ENCODE measurements around the gene GOLPH3.

GOLPH3 gene

DNA sequence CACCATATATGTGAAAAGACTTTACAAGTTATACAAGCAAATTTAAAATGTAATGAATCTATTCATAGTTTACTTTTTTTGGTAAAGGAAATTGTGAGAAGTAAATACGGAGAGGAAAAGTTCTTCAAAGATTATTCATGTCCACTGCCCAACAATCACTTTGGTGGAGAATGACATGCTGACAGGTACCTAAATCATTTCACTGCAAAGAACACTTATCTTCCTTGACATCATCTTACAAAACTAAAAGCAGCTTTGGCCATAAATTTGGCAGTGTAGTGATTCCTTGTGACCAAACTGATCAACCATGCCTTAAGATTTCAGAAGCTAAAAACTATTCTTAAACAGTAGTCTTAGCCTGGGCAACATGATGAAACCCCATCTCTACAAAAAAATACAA, 42.5 kb downstream of the GOLPH3 start:
- Histone ChIP-seq H3K36me3 (replicated peaks in 1 of 2; ENCODE audit: control insufficient read depth in 2 of 2, insufficient read depth in 2 of 2, low read length in 2 of 2) (peaks cover 8 to 97% of the 10 kb centered on the region in 2 donors), H3K4me1 (ENCODE audit: control insufficient read depth in 2 of 2, insufficient read depth in 1 of 2, low read depth in 1 of 2, low read length in 2 of 2) (no peaks in the 10 kb centered on the region)

DNA sequence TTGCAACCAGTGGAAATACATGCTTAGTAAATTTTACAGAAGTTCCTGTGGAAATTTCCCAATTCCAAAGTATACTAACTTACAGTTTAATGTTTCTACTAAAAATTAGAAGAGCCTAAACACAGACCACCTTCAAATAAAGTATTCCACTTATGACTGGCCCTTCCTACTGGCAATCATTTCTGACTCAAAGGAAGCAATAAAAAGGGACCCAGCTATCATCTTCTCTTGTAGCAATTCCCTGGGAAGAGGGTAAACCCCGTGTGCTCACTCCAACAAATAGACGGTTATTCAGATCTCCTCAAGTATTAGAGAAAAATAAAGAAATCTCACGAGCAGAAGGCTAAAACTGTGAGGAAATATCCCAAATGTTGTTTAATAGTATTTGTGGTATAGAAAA, 43.3 kb downstream of the GOLPH3 start:
- H2AK5ac ChIP-seq (ENCODE audit: low read depth, low read length), result no peak overlapping the region
- no peaks in the 10 kb centered on the region for H3K27me3 ChIP-seq (ENCODE audit: control insufficient read depth in 3 of 3, insufficient read depth in 3 of 3, low read depth in 1 of 3, low read length in 3 of 3)
- no peak overlapping the region for H3K27ac ChIP-seq (replicated peaks; ENCODE audit: low read length)
- H2BK5ac ChIP-seq (ENCODE audit: low read length), result no peak overlapping the region
- peaks cover 12 to 98% of the 10 kb centered on the region in 2 donors for H3K36me3 ChIP-seq (replicated peaks in 1 of 2; ENCODE audit: control insufficient read depth in 2 of 2, insufficient read depth in 2 of 2, low read length in 2 of 2)
- no peaks in the 10 kb centered on the region for H3K9me3 ChIP-seq (replicated peaks in 1 of 2; ENCODE audit: control insufficient read depth in 2 of 2, insufficient read depth in 1 of 2, low read depth in 1 of 2, low read length in 2 of 2)
- WGBS, 2 donors (ENCODE audit: extremely low coverage in 2 of 2, insufficient read length in 2 of 2, insufficient replicate concordance in 1 of 2), result no CpG with 5 or more reads among the region's 3 CpGs
- H3K23ac ChIP-seq (ENCODE audit: low read depth, low read length, poor library complexity), result no peak overlapping the region
- no peak overlapping the region for H3K4ac ChIP-seq (ENCODE audit: low read length)
- H4K91ac ChIP-seq (ENCODE audit: low read depth, low read length, poor library complexity), result no peak overlapping the region
- H3K4me1 ChIP-seq (ENCODE audit: control insufficient read depth in 2 of 2, insufficient read depth in 1 of 2, low read depth in 1 of 2, low read length in 2 of 2), result no peaks in the 10 kb centered on the region
- H3K4me3 ChIP-seq (ENCODE audit: low read length in 2 of 2), result no peak overlapping the region
- no peak overlapping the region for H3K14ac ChIP-seq (ENCODE audit: low read length)
- H2BK12ac ChIP-seq (ENCODE audit: low read length), result no peak overlapping the region
- H2BK15ac ChIP-seq (ENCODE audit: low read length), result no peak overlapping the region
- DNase-seq (ENCODE audit: low spot score), result no peak
- H3K79me1 ChIP-seq (ENCODE audit: low read depth, low read length), result no peaks in the 10 kb centered on the region
- H3K18ac ChIP-seq (ENCODE audit: low read length), result no peak overlapping the region
- no peak overlapping the region for H3K9ac ChIP-seq (ENCODE audit: low read depth, low read length, poor library complexity)
- H4K8ac ChIP-seq (ENCODE audit: low read depth, low read length), result no peak overlapping the region
- H2BK120ac ChIP-seq (ENCODE audit: low read depth, low read length), result no peak overlapping the region
- no peak overlapping the region for H2AFZ ChIP-seq (ENCODE audit: low read length)
- no peak overlapping the region for H3K4me2 ChIP-seq (ENCODE audit: insufficient read depth, low read length, poor library complexity, severe bottlenecking)

More for the DNA sequence above, 42.5 kb downstream of the GOLPH3 start:
- H2AFZ ChIP-seq (ENCODE audit: low read length), result no peak overlapping the region
- H2BK120ac ChIP-seq (ENCODE audit: low read depth, low read length), result no peak overlapping the region
- no peak overlapping the region for H3K18ac ChIP-seq (ENCODE audit: low read length)
- H3K9me3 ChIP-seq (replicated peaks in 1 of 2; ENCODE audit: control insufficient read depth in 2 of 2, insufficient read depth in 1 of 2, low read depth in 1 of 2, low read length in 2 of 2), result no peaks in the 10 kb centered on the region
- H3K27me3 ChIP-seq (ENCODE audit: control insufficient read depth in 3 of 3, insufficient read depth in 3 of 3, low read depth in 1 of 3, low read length in 3 of 3), result no peaks in the 10 kb centered on the region
- 100% methylated on average over 1 of the region's 1 CpG; no CpG with 5 or more reads in 1 of the 2 donors for WGBS, 2 donors (ENCODE audit: extremely low coverage in 2 of 2, insufficient read length in 2 of 2, insufficient replicate concordance in 1 of 2)
- no peak overlapping the region for H4K8ac ChIP-seq (ENCODE audit: low read depth, low read length)
- no peak overlapping the region for H3K4ac ChIP-seq (ENCODE audit: low read length)
- no peak overlapping the region for H3K23ac ChIP-seq (ENCODE audit: low read depth, low read length, poor library complexity)
- DNase-seq (ENCODE audit: low spot score), result no peak
- H4K91ac ChIP-seq (ENCODE audit: low read depth, low read length, poor library complexity), result no peak overlapping the region
- no peak overlapping the region for H3K9ac ChIP-seq (ENCODE audit: low read depth, low read length, poor library complexity)
- H3K4me3 ChIP-seq (ENCODE audit: low read length in 2 of 2), result no peak overlapping the region
- no peak overlapping the region for H2BK5ac ChIP-seq (ENCODE audit: low read length)
- H2AK5ac ChIP-seq (ENCODE audit: low read depth, low read length), result no peak overlapping the region
- no peak overlapping the region for H3K14ac ChIP-seq (ENCODE audit: low read length)
- H3K27ac ChIP-seq (replicated peaks; ENCODE audit: low read length), result no peak overlapping the region
- H2BK15ac ChIP-seq (ENCODE audit: low read length), result no peak overlapping the region
- H2BK12ac ChIP-seq (ENCODE audit: low read length), result no peak overlapping the region
- H3K4me2 ChIP-seq (ENCODE audit: insufficient read depth, low read length, poor library complexity, severe bottlenecking), result no peak overlapping the region
- no peaks in the 10 kb centered on the region for H3K79me1 ChIP-seq (ENCODE audit: low read depth, low read length)

DNA sequence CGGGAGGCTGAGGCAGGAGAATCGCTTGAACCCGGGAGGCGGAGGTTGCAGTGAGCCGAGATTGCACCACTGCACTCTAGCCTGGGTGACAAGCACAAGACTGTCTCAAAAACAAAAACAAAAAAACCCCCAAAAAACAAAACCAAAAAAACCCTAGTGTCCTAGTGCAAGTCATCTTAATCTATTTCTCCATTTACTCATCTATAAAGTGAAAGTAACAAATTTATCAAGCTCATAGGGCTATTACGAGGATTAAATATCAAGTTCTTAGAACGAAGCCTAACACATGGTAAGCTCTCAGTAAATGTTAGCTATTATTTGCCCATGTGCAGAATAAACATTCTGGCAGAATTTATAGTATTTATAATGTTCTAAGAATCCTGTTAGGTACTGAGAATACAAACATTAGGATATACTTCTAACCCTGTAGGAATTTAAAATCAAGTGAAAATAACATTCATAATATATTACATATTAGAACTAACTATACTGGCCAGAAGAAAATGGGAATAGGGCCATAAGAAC, 45.0 kb downstream of the GOLPH3 start:
- H2BK12ac ChIP-seq (ENCODE audit: low read length), result no peak overlapping the region
- H3K9ac ChIP-seq (ENCODE audit: low read depth, low read length, poor library complexity), result no peak overlapping the region
- no peak overlapping the region for H3K4me3 ChIP-seq (ENCODE audit: low read length in 2 of 2)
- no peak overlapping the region for H2AK5ac ChIP-seq (ENCODE audit: low read depth, low read length)
- no peak overlapping the region for H3K4ac ChIP-seq (ENCODE audit: low read length)
- DNase-seq (ENCODE audit: low spot score), result no peak
- H3K4me2 ChIP-seq (ENCODE audit: insufficient read depth, low read length, poor library complexity, severe bottlenecking), result no peak overlapping the region
- no peak overlapping the region for H2BK120ac ChIP-seq (ENCODE audit: low read depth, low read length)
- H3K18ac ChIP-seq (ENCODE audit: low read length), result no peak overlapping the region
- no peak overlapping the region for H2AFZ ChIP-seq (ENCODE audit: low read length)
- H2BK15ac ChIP-seq (ENCODE audit: low read length), result no peak overlapping the region
- no peaks in the 10 kb centered on the region for H3K27me3 ChIP-seq (ENCODE audit: control insufficient read depth in 3 of 3, insufficient read depth in 3 of 3, low read depth in 1 of 3, low read length in 3 of 3)
- no CpG with 5 or more reads among the region's 7 CpGs for WGBS, 2 donors (ENCODE audit: extremely low coverage in 2 of 2, insufficient read length in 2 of 2, insufficient replicate concordance in 1 of 2)
- no peak overlapping the region for H3K27ac ChIP-seq (replicated peaks; ENCODE audit: low read length)
- H3K79me1 ChIP-seq (ENCODE audit: low read depth, low read length), result no peaks in the 10 kb centered on the region
- H4K91ac ChIP-seq (ENCODE audit: low read depth, low read length, poor library complexity), result no peak overlapping the region
- H3K9me3 ChIP-seq (replicated peaks in 1 of 2; ENCODE audit: control insufficient read depth in 2 of 2, insufficient read depth in 1 of 2, low read depth in 1 of 2, low read length in 2 of 2), result no peaks in the 10 kb centered on the region
- H3K14ac ChIP-seq (ENCODE audit: low read length), result no peak overlapping the region
- peaks cover 11 to 98% of the 10 kb centered on the region in 2 donors for H3K36me3 ChIP-seq (replicated peaks in 1 of 2; ENCODE audit: control insufficient read depth in 2 of 2, insufficient read depth in 2 of 2, low read length in 2 of 2)
- no peak overlapping the region for H2BK5ac ChIP-seq (ENCODE audit: low read length)
- H4K8ac ChIP-seq (ENCODE audit: low read depth, low read length), result no peak overlapping the region
- no peaks in the 10 kb centered on the region for H3K4me1 ChIP-seq (ENCODE audit: control insufficient read depth in 2 of 2, insufficient read depth in 1 of 2, low read depth in 1 of 2, low read length in 2 of 2)
- no peak overlapping the region for H3K23ac ChIP-seq (ENCODE audit: low read depth, low read length, poor library complexity)

DNA sequence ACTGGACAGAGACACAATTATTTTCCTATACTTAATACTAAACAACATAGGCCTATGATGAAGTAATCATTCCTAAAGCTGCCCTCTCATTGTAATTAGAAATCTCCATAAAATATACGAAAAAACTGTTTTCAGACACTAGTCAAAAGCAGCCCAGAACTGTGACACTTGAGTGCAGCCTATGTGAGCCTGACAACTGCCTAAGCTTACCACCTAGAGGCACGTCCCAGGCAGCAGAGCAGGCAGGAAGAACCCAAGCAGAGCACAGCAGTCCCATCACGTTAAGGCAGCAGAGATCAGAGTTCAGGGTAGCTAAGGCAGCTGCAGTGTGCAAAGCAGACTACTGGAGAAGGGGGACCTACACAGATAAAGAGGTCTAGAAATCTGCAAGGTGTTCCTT, 46.4 kb downstream of the GOLPH3 start:
- Histone ChIP-seq H2BK12ac (ENCODE audit: low read length) (no peak overlapping the region), H4K8ac (ENCODE audit: low read depth, low read length) (no peak overlapping the region), H3K36me3 (replicated peaks in 1 of 2; ENCODE audit: control insufficient read depth in 2 of 2, insufficient read depth in 2 of 2, low read length in 2 of 2) (peaks cover 13 to 99% of the 10 kb centered on the region in 2 donors), H2AFZ (ENCODE audit: low read length) (no peak overlapping the region), H3K79me1 (ENCODE audit: low read depth, low read length) (no peaks in the 10 kb centered on the region), H3K27me3 (ENCODE audit: control insufficient read depth in 3 of 3, insufficient read depth in 3 of 3, low read depth in 1 of 3, low read length in 3 of 3) (no peaks in the 10 kb centered on the region), H3K4ac (ENCODE audit: low read length) (no peak overlapping the region), H3K14ac (ENCODE audit: low read length) (no peak overlapping the region), H3K9ac (ENCODE audit: low read depth, low read length, poor library complexity) (no peak overlapping the region), H3K4me3 (ENCODE audit: low read length in 2 of 2) (no peak overlapping the region), H4K91ac (ENCODE audit: low read depth, low read length, poor library complexity) (no peak overlapping the region), H3K23ac (ENCODE audit: low read depth, low read length, poor library complexity) (no peak overlapping the region), H2AK5ac (ENCODE audit: low read depth, low read length) (no peak overlapping the region), H2BK120ac (ENCODE audit: low read depth, low read length) (no peak overlapping the region), H3K4me2 (ENCODE audit: insufficient read depth, low read length, poor library complexity, severe bottlenecking) (no peak overlapping the region), H2BK15ac (ENCODE audit: low read length) (no peak overlapping the region), H3K9me3 (replicated peaks in 1 of 2; ENCODE audit: control insufficient read depth in 2 of 2, insufficient read depth in 1 of 2, low read depth in 1 of 2, low read length in 2 of 2) (no peaks in the 10 kb centered on the region), H3K18ac (ENCODE audit: low read length) (no peak overlapping the region), H3K27ac (replicated peaks; ENCODE audit: low read length) (no peak overlapping the region), H2BK5ac (ENCODE audit: low read length) (no peak overlapping the region), H3K4me1 (ENCODE audit: control insufficient read depth in 2 of 2, insufficient read depth in 1 of 2, low read depth in 1 of 2, low read length in 2 of 2) (no peaks in the 10 kb centered on the region)
- no CpG with 5 or more reads among the region's 3 CpGs for WGBS, 2 donors (ENCODE audit: extremely low coverage in 2 of 2, insufficient read length in 2 of 2, insufficient replicate concordance in 1 of 2)
- no peak for DNase-seq (ENCODE audit: low spot score)
